GM23248 (cell line): ENCODE data around the gene GRIP1.

Experiments
- EZH2 ChIP-seq: fragments of 200-600 bp; sonication (generic); IDR thresholded peaks from 2 replicates; pipeline ENCODE4 v1.6.1; 2018; ENCODE audit warnings: antibody characterized with exemption, mild to moderate bottlenecking; ENCODE audit not compliant: insufficient read depth, poor library complexity, severe bottlenecking
- EZH2phosphoT487 ChIP-seq: fragments of 200-600 bp; sonication (generic); IDR thresholded peaks from 2 replicates; pipeline ENCODE4 v1.6.1; 2018; ENCODE audit warnings: antibody characterized with exemption, moderate library complexity, mild to moderate bottlenecking, low read depth; ENCODE audit not compliant: insufficient read depth

- TF ChIP-seq EZH2 (no peak), EZH2phosphoT487 (no peak)
These were observed 317.2 kb downstream of the GRIP1 start for GRCh38 chr12:66361703-66362102.
